Measurements from ENCODE around the gene ATP6V0E1. TPM values are rescaled to one million over a fixed set of nuclear protein-coding genes. Genes with fewer than 3 reads are reported as not detected.

The ATP6V0E1 gene
- total RNA-seq, 1 experiment from 2014 or later: 84.6 TPM

GRCh38 chr5:172951371-172952033 lies 32.1 kb upstream of the ATP6V0E1 start:
- peak overlapping the region; percentile 2; the same call in 1 of the 2 replicates for H3K4me2 ChIP-seq (ENCODE audit: low read length)
- ATAC-seq (no peak), DNase-seq (ENCODE audit: low read depth, low spot score) (no peak)
- H3K9ac ChIP-seq (ENCODE audit: low read length): no peak overlapping the region
- H3K27ac ChIP-seq (ENCODE audit: low read depth, low read length): no peak overlapping the region
- H3K36me3 ChIP-seq (ENCODE audit: control insufficient read depth in 1 of 2, insufficient read depth in 2 of 2, low read length in 2 of 2): no peaks in the 10 kb centered on the region
- H3K4me1 ChIP-seq (ENCODE audit: control insufficient read depth in 1 of 2, insufficient read depth in 2 of 2, low read length in 2 of 2): peaks cover 3 to 41% of the 10 kb centered on the region in 2 experiments; a peak in 3 of 4 replicates
- TF ChIP-seq SP1 (IDR thresholded peaks at IDR 0.05; ENCODE audit: low read depth): no peak
- TF ChIP-seq RAD21 (IDR thresholded peaks at IDR 0.05; ENCODE audit: low read depth): no peak
- no peak for TF ChIP-seq FOSL1 (IDR thresholded peaks at IDR 0.05; ENCODE audit: low read depth)
- no peak for TF ChIP-seq EZH2 (IDR thresholded peaks at IDR 0.05)
- TF ChIP-seq, protein P1, sequence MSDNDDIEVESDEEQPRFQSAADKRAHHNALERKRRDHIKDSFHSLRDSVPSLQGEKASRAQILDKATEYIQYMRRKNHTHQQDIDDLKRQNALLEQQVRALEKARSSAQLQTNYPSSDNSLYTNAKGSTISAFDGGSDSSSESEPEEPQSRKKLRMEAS (IDR thresholded peaks at IDR 0.05): no peak
- TF ChIP-seq SRF (IDR thresholded peaks at IDR 0.05; ENCODE audit: low read depth): no peak
- TF ChIP-seq CEBPB (IDR thresholded peaks at IDR 0.05; ENCODE audit: low read depth): no peak
- no peak for TF ChIP-seq ELF1 (IDR thresholded peaks at IDR 0.05; ENCODE audit: borderline replicate concordance, low read depth)
- no peak for TF ChIP-seq POLR2A (IDR thresholded peaks at IDR 0.05; ENCODE audit: borderline replicate concordance, extremely low read depth, insufficient read depth, insufficient read length)
- TF ChIP-seq POLR2AphosphoS5 (IDR thresholded peaks at IDR 0.05; ENCODE audit: low read depth, low read length): no peak
- TF ChIP-seq, protein P2, sequence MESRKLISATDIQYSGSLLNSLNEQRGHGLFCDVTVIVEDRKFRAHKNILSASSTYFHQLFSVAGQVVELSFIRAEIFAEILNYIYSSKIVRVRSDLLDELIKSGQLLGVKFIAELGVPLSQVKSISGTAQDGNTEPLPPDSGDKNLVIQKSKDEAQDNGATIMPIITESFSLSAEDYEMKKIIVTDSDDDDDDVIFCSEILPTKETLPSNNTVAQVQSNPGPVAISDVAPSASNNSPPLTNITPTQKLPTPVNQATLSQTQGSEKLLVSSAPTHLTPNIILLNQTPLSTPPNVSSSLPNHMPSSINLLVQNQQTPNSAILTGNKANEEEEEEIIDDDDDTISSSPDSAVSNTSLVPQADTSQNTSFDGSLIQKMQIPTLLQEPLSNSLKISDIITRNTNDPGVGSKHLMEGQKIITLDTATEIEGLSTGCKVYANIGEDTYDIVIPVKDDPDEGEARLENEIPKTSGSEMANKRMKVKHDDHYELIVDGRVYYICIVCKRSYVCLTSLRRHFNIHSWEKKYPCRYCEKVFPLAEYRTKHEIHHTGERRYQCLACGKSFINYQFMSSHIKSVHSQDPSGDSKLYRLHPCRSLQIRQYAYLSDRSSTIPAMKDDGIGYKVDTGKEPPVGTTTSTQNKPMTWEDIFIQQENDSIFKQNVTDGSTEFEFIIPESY (IDR thresholded peaks at IDR 0.05; ENCODE audit: extremely low read depth, insufficient replicate concordance, low read length): no peak
- TF ChIP-seq YY1 (IDR thresholded peaks at IDR 0.05; ENCODE audit: extremely low read depth, insufficient replicate concordance, low read depth, low read length): no peak
- no peak for TF ChIP-seq EGR1 (IDR thresholded peaks at IDR 0.05; ENCODE audit: low read depth)
- no peak for TF ChIP-seq TCF7L2 (IDR thresholded peaks at IDR 0.05; ENCODE audit: borderline replicate concordance, extremely low read depth, insufficient read depth, insufficient read length)
- no peaks in the 10 kb centered on the region for H4K20me1 ChIP-seq (ENCODE audit: insufficient read depth)
- H3K9me3 ChIP-seq (ENCODE audit: control insufficient read depth in 1 of 2, insufficient read depth in 1 of 2, low read depth in 1 of 2, low read length in 2 of 2): no peaks in the 10 kb centered on the region
- TSS peak; percentile 58 for BruUV-seq (replicated peaks)
- no peak overlapping the region for H2AFZ ChIP-seq (ENCODE audit: low read depth, low read length, poor library complexity, severe bottlenecking)
- H3K27me3 ChIP-seq (ENCODE audit: insufficient read depth, low read length): no peaks in the 10 kb centered on the region
- intact Hi-C loops (cut with micrococcal nuclease): no loop called here
- H3K9me2 ChIP-seq (ENCODE audit: insufficient read depth): no peaks in the 10 kb centered on the region
- RAD21 ChIA-PET (ENCODE audit: low non-redundant PET in 1 of 2, low total read pairs in 2 of 2, uncharacterized antibody in 2 of 2, unreplicated experiment in 2 of 2): no interaction called here
- CTCF ChIA-PET: no interaction called here
- POLR2A ChIA-PET: interaction anchor here (0.5 kb wide), 1 partner anchor 273 kb away, joined by 5 read pairs; no protein-coding TSS in a partner anchor
- no peak overlapping the region for H3K4me3 ChIP-seq (replicated peaks in 1 of 2; ENCODE audit: low read depth in 1 of 2, low read length in 2 of 2)
- no peaks in the 10 kb centered on the region for H3K79me2 ChIP-seq (ENCODE audit: insufficient read depth, low read length)

Measured in HCT116 (cell line).